Measurements from ENCODE around the gene PTPN7.

PTPN7 gene

DNA sequence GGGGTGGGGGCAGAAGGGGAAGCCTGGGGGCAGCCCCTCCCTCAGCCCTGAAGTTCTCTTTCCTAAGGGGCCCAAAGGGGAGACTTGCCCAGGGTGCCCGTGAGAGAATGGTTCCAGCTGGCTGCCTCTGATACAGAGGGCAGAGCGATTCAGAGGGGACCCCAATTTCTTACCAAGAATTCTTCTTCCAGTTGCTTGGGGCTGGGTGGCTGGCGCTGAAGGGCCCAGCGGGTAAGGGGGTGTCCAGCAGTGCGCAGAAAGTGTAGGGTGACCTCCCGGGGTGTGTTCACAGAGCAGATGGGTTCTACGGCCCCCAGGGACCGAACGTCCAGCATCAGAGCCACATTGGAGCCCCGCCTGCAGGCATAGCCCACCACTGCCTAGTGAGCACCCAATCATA is 2.5 kb downstream of the PTPN7 start:
- no peak overlapping the region for H2AFZ ChIP-seq (ENCODE audit: low read length)
- H3K4me1 ChIP-seq (ENCODE audit: insufficient read depth, low read length, poor library complexity, severe bottlenecking): peaks cover 71% of the 10 kb centered on the region
- H3K27me3 ChIP-seq (ENCODE audit: insufficient read depth, low read length, poor library complexity, severe bottlenecking): no peaks in the 10 kb centered on the region
- H3K4me2 ChIP-seq (ENCODE audit: low read depth, low read length, poor library complexity, severe bottlenecking): peak overlapping the region; percentile 96
- TF ChIP-seq EZH2phosphoT487 (IDR thresholded peaks at IDR 0.05; ENCODE audit: borderline replicate concordance): no peak
- TF ChIP-seq, protein P1, sequence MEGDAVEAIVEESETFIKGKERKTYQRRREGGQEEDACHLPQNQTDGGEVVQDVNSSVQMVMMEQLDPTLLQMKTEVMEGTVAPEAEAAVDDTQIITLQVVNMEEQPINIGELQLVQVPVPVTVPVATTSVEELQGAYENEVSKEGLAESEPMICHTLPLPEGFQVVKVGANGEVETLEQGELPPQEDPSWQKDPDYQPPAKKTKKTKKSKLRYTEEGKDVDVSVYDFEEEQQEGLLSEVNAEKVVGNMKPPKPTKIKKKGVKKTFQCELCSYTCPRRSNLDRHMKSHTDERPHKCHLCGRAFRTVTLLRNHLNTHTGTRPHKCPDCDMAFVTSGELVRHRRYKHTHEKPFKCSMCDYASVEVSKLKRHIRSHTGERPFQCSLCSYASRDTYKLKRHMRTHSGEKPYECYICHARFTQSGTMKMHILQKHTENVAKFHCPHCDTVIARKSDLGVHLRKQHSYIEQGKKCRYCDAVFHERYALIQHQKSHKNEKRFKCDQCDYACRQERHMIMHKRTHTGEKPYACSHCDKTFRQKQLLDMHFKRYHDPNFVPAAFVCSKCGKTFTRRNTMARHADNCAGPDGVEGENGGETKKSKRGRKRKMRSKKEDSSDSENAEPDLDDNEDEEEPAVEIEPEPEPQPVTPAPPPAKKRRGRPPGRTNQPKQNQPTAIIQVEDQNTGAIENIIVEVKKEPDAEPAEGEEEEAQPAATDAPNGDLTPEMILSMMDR (conservative IDR thresholded peaks at IDR 0.05; ENCODE audit: low read length): no peak
- H3K36me3 ChIP-seq (ENCODE audit: insufficient read depth, low read length): peaks cover 40% of the 10 kb centered on the region
- H3F3A ChIP-seq (ENCODE audit: low read depth): peaks cover 10% of the 10 kb centered on the region
- H3K9ac ChIP-seq (ENCODE audit: low read depth, low read length, poor library complexity, severe bottlenecking): peak overlapping the region; percentile 100
- H3K79me2 ChIP-seq (ENCODE audit: insufficient read depth, low read length): peaks cover 89% of the 10 kb centered on the region
- H3K9me2 ChIP-seq (replicated peaks; ENCODE audit: low read depth, low read length): no peaks in the 10 kb centered on the region
- peaks cover 61% of the 10 kb centered on the region for H4K20me1 ChIP-seq (ENCODE audit: insufficient read depth, low read length, poor library complexity, severe bottlenecking)
- H3K4me3 ChIP-seq (ENCODE audit: low read length, poor library complexity, severe bottlenecking): peak overlapping the region; percentile 98
- no peaks in the 10 kb centered on the region for H3K9me3 ChIP-seq (ENCODE audit: insufficient read depth, low read depth, low read length)

DNA sequence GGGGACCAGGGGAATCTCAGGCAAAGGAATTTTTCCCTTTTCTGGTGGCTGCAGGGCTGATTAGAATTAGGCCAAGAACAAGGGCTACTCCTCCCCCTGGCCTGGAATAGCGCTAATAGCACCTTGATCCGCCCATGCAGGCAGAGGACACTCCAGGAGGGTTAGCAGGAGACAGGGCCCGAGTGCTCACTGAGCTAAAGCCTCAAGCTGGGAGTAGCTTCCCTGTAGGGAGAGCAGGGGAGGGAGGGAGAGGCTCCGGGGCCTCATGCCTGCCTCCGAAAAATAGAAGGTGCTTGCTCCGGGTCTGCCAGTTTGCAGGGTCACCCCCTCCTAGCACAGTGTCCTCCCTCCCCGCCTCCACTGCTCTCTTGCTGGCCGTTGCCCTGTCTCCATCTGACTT is 3.8 kb downstream of the PTPN7 start:
- Histone ChIP-seq H2AFZ (ENCODE audit: low read length) (no peak overlapping the region), H3K9me2 (replicated peaks; ENCODE audit: low read depth, low read length) (no peaks in the 10 kb centered on the region), H3K4me2 (ENCODE audit: low read depth, low read length, poor library complexity, severe bottlenecking) (peak overlapping the region; percentile 96), H3K4me1 (ENCODE audit: insufficient read depth, low read length, poor library complexity, severe bottlenecking) (peaks cover 69% of the 10 kb centered on the region), H3K9me3 (ENCODE audit: insufficient read depth, low read depth, low read length) (no peaks in the 10 kb centered on the region), H3F3A (ENCODE audit: low read depth) (peaks cover 7% of the 10 kb centered on the region; the same call in 1 of the 2 replicates), H4K20me1 (ENCODE audit: insufficient read depth, low read length, poor library complexity, severe bottlenecking) (peaks cover 68% of the 10 kb centered on the region), H3K4me3 (ENCODE audit: low read length, poor library complexity, severe bottlenecking) (peak overlapping the region; percentile 98), H3K27me3 (ENCODE audit: insufficient read depth, low read length, poor library complexity, severe bottlenecking) (no peaks in the 10 kb centered on the region), H3K9ac (ENCODE audit: low read depth, low read length, poor library complexity, severe bottlenecking) (peak overlapping the region; percentile 100), H3K79me2 (ENCODE audit: insufficient read depth, low read length) (peaks cover 95% of the 10 kb centered on the region), H3K36me3 (ENCODE audit: insufficient read depth, low read length) (peaks cover 54% of the 10 kb centered on the region)
- TF ChIP-seq EZH2phosphoT487 (IDR thresholded peaks at IDR 0.05; ENCODE audit: borderline replicate concordance): no peak
- TF ChIP-seq, protein P1 (conservative IDR thresholded peaks at IDR 0.05; ENCODE audit: low read length): no peak

DNA sequence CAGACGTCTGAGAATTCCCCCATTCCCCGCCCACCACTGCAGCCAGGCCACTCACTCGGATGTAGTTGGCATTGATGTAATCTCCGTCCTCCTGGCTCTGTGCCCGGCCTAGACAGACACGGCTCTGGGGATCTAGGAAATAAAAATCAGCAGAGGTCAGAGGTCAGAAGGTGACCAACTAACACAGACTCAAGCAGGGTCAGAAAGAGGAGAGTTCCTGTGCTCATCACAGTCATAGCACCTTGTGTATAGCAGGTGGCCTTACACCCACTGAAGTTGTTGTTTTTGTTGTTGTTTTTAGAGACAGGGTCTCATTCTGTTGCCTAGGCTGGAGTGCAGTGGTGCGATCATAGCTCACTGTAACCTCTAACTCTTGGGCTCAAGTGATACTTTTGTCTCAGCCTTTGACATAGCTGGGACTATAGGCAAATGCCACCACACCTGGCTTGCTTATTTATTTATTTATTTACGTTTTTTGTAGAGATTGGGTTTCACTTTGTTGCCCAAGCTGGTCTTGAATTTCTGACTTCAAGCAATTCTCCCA is 4.9 kb downstream of the PTPN7 start:
- Histone ChIP-seq H3F3A (ENCODE audit: low read depth) (peaks cover 7% of the 10 kb centered on the region; the same call in 1 of the 2 replicates), H4K20me1 (ENCODE audit: insufficient read depth, low read length, poor library complexity, severe bottlenecking) (peaks cover 77% of the 10 kb centered on the region), H3K27me3 (ENCODE audit: insufficient read depth, low read length, poor library complexity, severe bottlenecking) (no peaks in the 10 kb centered on the region), H3K9ac (ENCODE audit: low read depth, low read length, poor library complexity, severe bottlenecking) (peak overlapping the region; percentile 100), H3K36me3 (ENCODE audit: insufficient read depth, low read length) (peaks cover 64% of the 10 kb centered on the region), H3K4me1 (ENCODE audit: insufficient read depth, low read length, poor library complexity, severe bottlenecking) (peaks cover 64% of the 10 kb centered on the region), H2AFZ (ENCODE audit: low read length) (no peak overlapping the region), H3K79me2 (ENCODE audit: insufficient read depth, low read length) (peaks cover 94% of the 10 kb centered on the region), H3K4me3 (ENCODE audit: low read length, poor library complexity, severe bottlenecking) (peak overlapping the region; percentile 98), H3K4me2 (ENCODE audit: low read depth, low read length, poor library complexity, severe bottlenecking) (peak overlapping the region; percentile 96), H3K9me2 (replicated peaks; ENCODE audit: low read depth, low read length) (no peaks in the 10 kb centered on the region), H3K9me3 (ENCODE audit: insufficient read depth, low read depth, low read length) (no peaks in the 10 kb centered on the region)
- TF ChIP-seq EZH2phosphoT487 (IDR thresholded peaks at IDR 0.05; ENCODE audit: borderline replicate concordance): no peak
- TF ChIP-seq, protein P1 (conservative IDR thresholded peaks at IDR 0.05; ENCODE audit: low read length): no peak
